H9 (cell line): ENCODE results near the gene IRX2. TPM values are rescaled to one million over a fixed set of nuclear protein-coding genes. Genes with fewer than 3 reads are reported as not detected.

ENCODE experiments used
- DNase-seq: peaks from one replicate; pipeline ENCODE4 v3.0.0-alpha.2; 2017
- H2AFZ ChIP-seq: one replicate; pipeline ENCODE4 v1.6.1; 2013; ENCODE audit warnings: mild to moderate bottlenecking, low read length, control low read depth, moderate library complexity
- H2AK5ac ChIP-seq: 2 replicates; pipeline ENCODE4 v1.6.1; 2013; ENCODE audit warnings: low read length, control low read depth, mixed read lengths; ENCODE audit not compliant: insufficient read length
- H2BK120ac ChIP-seq: one replicate; pipeline ENCODE4 v1.6.1; 2013; ENCODE audit warnings: low read depth, mild to moderate bottlenecking, low read length, control low read depth, inconsistent platforms; ENCODE audit not compliant: poor library complexity, severe bottlenecking
- H2BK12ac ChIP-seq: 2 replicates; pipeline ENCODE4 v1.6.1; 2013; ENCODE audit warnings: low read length, control low read depth, mixed read lengths, low read depth; ENCODE audit not compliant: insufficient read length
- H2BK15ac ChIP-seq: 2 replicates; pipeline ENCODE4 v1.6.1; 2013; ENCODE audit warnings: low read depth, low read length, control low read depth
- H2BK20ac ChIP-seq: one replicate; pipeline ENCODE4 v1.6.1; 2013; ENCODE audit warnings: low read depth, mild to moderate bottlenecking, low read length, control low read depth, inconsistent platforms; ENCODE audit not compliant: poor library complexity, severe bottlenecking
- H2BK5ac ChIP-seq: 2 replicates; pipeline ENCODE4 v1.6.1; 2013; ENCODE audit warnings: low read length, control low read depth, mixed read lengths; ENCODE audit not compliant: insufficient read length
- H3K14ac ChIP-seq: 2 replicates; pipeline ENCODE4 v1.6.1; 2013; ENCODE audit warnings: low read length, control low read depth; ENCODE audit not compliant: insufficient read depth
- H3K18ac ChIP-seq: 2 replicates; pipeline ENCODE4 v1.6.1; 2013; ENCODE audit warnings: low read depth, mild to moderate bottlenecking, mixed read lengths, low read length, control low read depth; ENCODE audit not compliant: insufficient read length
- H3K23ac ChIP-seq: 2 replicates; pipeline ENCODE4 v1.6.1; 2013; ENCODE audit warnings: low read length, control low read depth, mixed read lengths, low read depth; ENCODE audit not compliant: insufficient read length
- H3K23me2 ChIP-seq: 2 replicates; pipeline ENCODE4 v1.6.1; 2013; ENCODE audit warnings: low read depth, mild to moderate bottlenecking, mixed read lengths, low read length, control low read depth; ENCODE audit not compliant: insufficient read length, poor library complexity, severe bottlenecking
- H3K27ac ChIP-seq: 2 replicates; pipeline ENCODE4 v1.5.1; 2013; ENCODE audit warnings: low read length, control low read depth, mixed read lengths, low read depth; ENCODE audit not compliant: insufficient read length
- H3K27me3 ChIP-seq: 2 replicates; pipeline ENCODE4 v1.6.1; 2013; ENCODE audit warnings: low read length, control low read depth, inconsistent platforms; ENCODE audit not compliant: insufficient read depth
- H3K4ac ChIP-seq: 2 replicates; pipeline ENCODE4 v1.6.1; 2013; ENCODE audit warnings: low read depth, mild to moderate bottlenecking, control low read depth, inconsistent platforms, low read length, moderate library complexity
- H3K4me1 ChIP-seq: 2 replicates; pipeline ENCODE4 v1.6.1; 2013; ENCODE audit warnings: low read length, control low read depth, inconsistent platforms; ENCODE audit not compliant: insufficient read depth
- H3K4me2 ChIP-seq: 2 replicates; pipeline ENCODE4 v1.6.1; 2013; ENCODE audit warnings: low read length, control low read depth, mixed read lengths; ENCODE audit not compliant: insufficient read length, insufficient read depth
- H3K56ac ChIP-seq: 2 replicates; pipeline ENCODE4 v1.6.1; 2013; ENCODE audit warnings: low read depth, mild to moderate bottlenecking, mixed read lengths, low read length, control low read depth; ENCODE audit not compliant: insufficient read length
- H3K79me1 ChIP-seq: 2 replicates; pipeline ENCODE4 v1.6.1; 2013; ENCODE audit warnings: low read depth, mild to moderate bottlenecking, moderate library complexity, low read length, control low read depth, inconsistent platforms; ENCODE audit not compliant: insufficient read depth, poor library complexity, severe bottlenecking
- H3K79me2 ChIP-seq: 2 replicates; pipeline ENCODE4 v1.6.1; 2013; ENCODE audit warnings: low read length, control low read depth, inconsistent platforms; ENCODE audit not compliant: insufficient read depth
- H3K9ac ChIP-seq: 2 replicates; pipeline ENCODE4 v1.6.1; 2013; ENCODE audit warnings: low read length, control low read depth, mixed read lengths; ENCODE audit not compliant: insufficient read length; ENCODE audit errors: extremely low read depth
- H3K9me3 ChIP-seq: one replicate; pipeline ENCODE4 v1.6.1; 2013; ENCODE audit warnings: low read depth, low read length, inconsistent platforms; ENCODE audit not compliant: control insufficient read depth
- H3T11ph ChIP-seq: one replicate; pipeline ENCODE4 v1.6.1; 2013; ENCODE audit warnings: mild to moderate bottlenecking, low read length, control low read depth, inconsistent platforms
- H4K20me1 ChIP-seq: one replicate; pipeline ENCODE4 v1.6.1; 2013; ENCODE audit not compliant: control insufficient read depth, insufficient read length, insufficient read depth
- H4K5ac ChIP-seq: 2 replicates; pipeline ENCODE4 v1.6.1; 2013; ENCODE audit warnings: low read depth, mild to moderate bottlenecking, mixed read lengths, low read length, control low read depth; ENCODE audit not compliant: insufficient read length
- H4K8ac ChIP-seq: replicated peaks from 2 replicates; pipeline ENCODE4 v1.6.1; 2013; ENCODE audit warnings: low read length, control low read depth, mixed read lengths, low read depth; ENCODE audit not compliant: insufficient read length
- H4K91ac ChIP-seq: 2 replicates; pipeline ENCODE4 v1.6.1; 2013; ENCODE audit warnings: low read depth, mild to moderate bottlenecking, moderate library complexity, mixed read lengths, low read length, control low read depth; ENCODE audit not compliant: insufficient read length
- H3K27ac Mint-ChIP-seq, 3 experiments: 2 replicates in 2 of 3; 3 replicates in 1 of 3; pipeline ENCODE4 v1.8.0; 2020 to 2021; ENCODE audit warnings: mixed read lengths in 3 of 3, mild to moderate bottlenecking in 1 of 3, moderate library complexity in 1 of 3
- H3K27me3 Mint-ChIP-seq: 2 replicates; pipeline ENCODE4 v1.8.0; 2021; ENCODE audit warnings: low read depth, mild to moderate bottlenecking, moderate library complexity, mixed read lengths
- H3K36me3 Mint-ChIP-seq, 3 experiments: 2 replicates in 2 of 3; 3 replicates in 1 of 3; pipeline ENCODE4 v1.8.0; 2020 to 2021; ENCODE audit warnings: low read depth in 3 of 3, mixed read lengths in 3 of 3; ENCODE audit not compliant: insufficient read depth in 1 of 3
- H3K4me1 Mint-ChIP-seq, 2 experiments: 2 replicates each; pipeline ENCODE4 v1.8.0; 2020; ENCODE audit warnings: mixed read lengths in 2 of 2
- H3K4me3 Mint-ChIP-seq, 2 experiments: 2 replicates in 1 of 2; 3 replicates in 1 of 2; pipeline ENCODE4 v1.8.0; 2020 to 2021; ENCODE audit warnings: mild to moderate bottlenecking in 2 of 2, mixed read lengths in 2 of 2, moderate library complexity in 1 of 2
- H3K9me3 Mint-ChIP-seq, 2 experiments: 2 replicates in 1 of 2; 3 replicates in 1 of 2; pipeline ENCODE4 v1.8.0; 2020; ENCODE audit warnings: mild to moderate bottlenecking in 2 of 2, mixed read lengths in 2 of 2, moderate library complexity in 1 of 2
- CTCF ChIP-seq: fragments of 200-600 bp; sonication (generic); conservative IDR thresholded peaks from 3 replicates; pipeline ENCODE4 v1.8.0; 2021; ENCODE audit warnings: antibody characterized with exemption, mild to moderate bottlenecking
- WGBS: extraction: QIAGEN DNeasy Blood & Tissue Kit; methylation state at CpG from one replicate; pipeline ENCODE4 v1.1.7; 2013; ENCODE audit warnings: missing lambda C conversion rate, low lambda C conversion rate, mixed read lengths; ENCODE audit not compliant: insufficient read length; ENCODE audit errors: extremely low coverage; 5-methylcytosine and 5-hydroxymethylcytosine counted together
- total RNA-seq: library from RNA; stranded (reverse); gene quantifications from 2 replicates; pipeline ENCODE4 v1.2.1, GENCODE V29; 2021

IRX2 gene
- total RNA-seq, 1 experiment from 2014 or later = 91.6 TPM

DNA sequence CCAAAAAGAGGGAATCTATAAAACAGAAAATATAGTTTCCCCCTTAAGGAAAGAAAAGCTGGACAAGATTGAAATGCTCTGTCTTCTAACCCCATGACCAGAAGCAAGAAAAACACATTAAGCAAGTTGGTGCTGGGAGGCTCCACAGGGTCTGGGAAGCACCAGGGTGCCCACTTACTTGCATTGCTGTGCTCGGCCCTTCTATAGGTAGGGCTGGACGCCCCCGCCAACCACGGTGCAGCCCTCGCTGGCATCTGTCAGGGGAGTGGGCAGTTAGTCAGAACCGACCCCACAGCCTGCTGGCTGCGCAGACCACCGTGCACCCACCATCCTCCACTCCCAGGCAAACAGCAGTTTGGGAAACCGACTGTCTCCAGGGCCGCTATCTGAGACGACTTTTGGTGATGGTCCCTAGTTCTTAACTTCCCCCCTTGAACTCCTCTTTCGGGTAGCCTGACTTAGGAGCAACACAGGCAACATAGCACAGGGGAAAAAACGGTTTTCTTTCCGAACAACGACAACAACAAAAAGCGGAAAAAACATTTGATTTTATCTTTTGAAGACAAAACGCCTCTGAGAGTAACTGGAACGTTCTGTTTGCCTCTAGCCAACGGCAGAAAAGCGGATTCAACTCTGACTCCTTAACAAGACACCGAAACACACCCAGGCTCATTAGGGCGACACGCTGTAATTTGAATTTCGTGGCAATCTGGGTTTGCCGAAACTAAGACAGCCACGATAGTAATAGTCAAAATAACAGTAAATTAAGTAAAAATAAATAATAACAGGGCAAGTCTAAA is 3.9 kb downstream of the IRX2 start:
- no peak overlapping the region for H3K27ac Mint-ChIP-seq
- H3K4me3 Mint-ChIP-seq = peak overlapping the region in 1 of 2 experiments; percentile 57; a peak in 2 of 5 replicates
- H3K27ac ChIP-seq = no peak overlapping the region
- peaks cover 58% of the 10 kb centered on the region for H3K27me3 Mint-ChIP-seq
- H2BK20ac ChIP-seq = no peak overlapping the region
- no peak overlapping the region for H3K4me2 ChIP-seq
- H3K9ac ChIP-seq = no peak overlapping the region
- H3K4ac ChIP-seq = no peak overlapping the region
- H3K56ac ChIP-seq = no peak overlapping the region
- no peak overlapping the region for H2AK5ac ChIP-seq
- no peaks in the 10 kb centered on the region for H3K79me1 ChIP-seq
- H3K27me3 ChIP-seq = peaks cover 11% of the 10 kb centered on the region; the same call in 1 of the 2 replicates
- H4K5ac ChIP-seq = no peak overlapping the region
- no peak overlapping the region for H2BK15ac ChIP-seq
- no CpG with 5 or more reads among the region's 26 CpGs for WGBS
- H2BK12ac ChIP-seq = no peak overlapping the region
- DNase-seq = no peak
- no peak overlapping the region for H3K18ac ChIP-seq
- H2BK120ac ChIP-seq = no peak overlapping the region
- peaks cover 12 to 64% (median 61%) of the 10 kb centered on the region in 3 experiments for H3K36me3 Mint-ChIP-seq
- peaks cover 4 to 5% of the 10 kb centered on the region in 2 experiments; a peak in 3 of 5 replicates for H3K9me3 Mint-ChIP-seq
- H3K4me1 Mint-ChIP-seq = peaks cover 48 to 57% of the 10 kb centered on the region in 2 experiments
- H4K8ac ChIP-seq = no peak overlapping the region
- H3K14ac ChIP-seq = no peak overlapping the region
- H3K79me2 ChIP-seq = no peaks in the 10 kb centered on the region; the same call in 1 of the 2 replicates
- H3K23ac ChIP-seq = no peak overlapping the region
- no peak overlapping the region for H2BK5ac ChIP-seq
- H3T11ph ChIP-seq = no peak overlapping the region
- no peak for TF ChIP-seq CTCF
- no peaks in the 10 kb centered on the region for H4K20me1 ChIP-seq
- H3K9me3 ChIP-seq = no peaks in the 10 kb centered on the region
- no peak overlapping the region for H4K91ac ChIP-seq
- H3K23me2 ChIP-seq = peaks cover 26% of the 10 kb centered on the region
- no peak overlapping the region for H2AFZ ChIP-seq
- H3K4me1 ChIP-seq = no peaks in the 10 kb centered on the region; the same call in 1 of the 2 replicates
